SHP77 (cell line): Measurements from ENCODE around the gene HOXA11.

ENCODE experiments used
- DNase-seq, 2 experiments: peaks; one replicate each; lab custom pipeline; 2025; lab: John Stamatoyannopoulos, UW

The HOXA11 gene

DNA sequence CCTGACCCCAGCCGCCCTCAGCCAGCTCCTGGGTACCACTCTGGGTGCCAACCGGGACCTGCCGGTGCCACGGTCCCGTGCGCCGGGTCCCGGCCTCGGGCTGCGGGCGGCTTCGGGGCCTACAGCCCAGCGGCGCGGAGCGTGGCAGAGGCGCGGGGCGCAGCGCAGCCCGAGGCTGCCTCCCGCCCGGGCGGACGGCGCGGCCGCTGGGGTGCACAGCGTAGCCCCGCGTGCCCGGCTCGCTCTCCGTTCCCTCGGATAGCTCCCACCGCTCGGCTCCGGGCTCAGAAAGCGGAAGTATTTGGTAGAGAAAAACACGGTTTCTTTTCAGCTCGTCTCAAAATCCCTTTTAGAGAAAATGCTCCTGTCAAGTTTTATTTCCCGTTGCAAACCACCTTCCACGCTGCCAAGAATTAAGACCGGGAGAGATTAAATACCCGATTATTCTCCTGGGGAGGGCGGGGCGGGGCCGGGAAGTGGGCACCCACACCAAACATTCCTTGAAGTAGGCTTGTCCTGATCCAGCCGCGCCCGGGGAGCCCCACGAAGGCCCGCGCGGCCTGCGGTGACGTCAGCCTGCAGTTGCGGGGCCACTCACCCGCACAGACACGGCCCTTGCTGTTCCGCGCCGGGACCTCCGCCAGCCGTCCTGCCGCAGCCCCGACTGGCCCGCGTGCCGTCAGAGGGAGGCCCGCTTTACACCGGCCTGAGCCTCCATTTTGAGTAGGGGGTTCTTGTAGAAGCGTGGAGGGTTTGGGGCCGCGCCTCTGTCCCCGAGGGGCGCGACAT is 7.7 kb upstream of the HOXA11 start:
- DNase-seq: no peak

DNA sequence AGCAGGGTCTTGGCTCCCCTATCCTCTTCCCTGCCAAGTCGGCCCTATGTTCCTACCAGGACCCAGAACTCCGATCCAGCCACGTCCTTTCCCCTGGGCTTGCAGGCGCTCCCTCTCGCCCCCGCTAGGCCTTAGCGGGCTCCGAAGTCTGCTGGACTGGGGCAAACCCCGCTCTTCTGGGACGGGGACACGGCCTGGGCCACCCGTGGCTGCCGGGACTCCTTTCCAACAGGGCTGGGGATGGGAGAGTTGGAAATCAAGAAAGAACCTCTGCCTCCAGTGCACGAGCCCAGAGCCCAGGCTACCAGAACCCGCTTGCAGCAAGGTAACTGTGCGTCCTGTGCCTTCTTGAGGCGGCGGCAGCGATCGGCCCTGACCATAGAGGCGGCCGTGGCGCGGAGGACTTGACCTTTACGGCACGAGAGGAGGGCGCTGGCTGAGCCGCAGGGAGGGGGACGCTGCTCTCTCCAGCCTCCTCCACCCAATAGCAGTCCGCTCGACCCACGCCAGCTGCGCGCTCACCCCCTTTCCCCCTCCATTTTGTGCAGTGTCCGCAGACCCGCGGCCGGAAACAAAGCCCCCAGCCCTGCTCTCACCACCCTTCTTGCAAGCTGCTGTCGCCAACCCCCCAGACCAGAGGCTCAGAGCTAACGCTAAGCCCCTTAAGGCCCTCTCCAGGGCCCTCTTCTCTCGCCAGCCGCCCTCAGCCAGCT is 7.0 kb upstream of the HOXA11 start:
- no peak for DNase-seq

DNA sequence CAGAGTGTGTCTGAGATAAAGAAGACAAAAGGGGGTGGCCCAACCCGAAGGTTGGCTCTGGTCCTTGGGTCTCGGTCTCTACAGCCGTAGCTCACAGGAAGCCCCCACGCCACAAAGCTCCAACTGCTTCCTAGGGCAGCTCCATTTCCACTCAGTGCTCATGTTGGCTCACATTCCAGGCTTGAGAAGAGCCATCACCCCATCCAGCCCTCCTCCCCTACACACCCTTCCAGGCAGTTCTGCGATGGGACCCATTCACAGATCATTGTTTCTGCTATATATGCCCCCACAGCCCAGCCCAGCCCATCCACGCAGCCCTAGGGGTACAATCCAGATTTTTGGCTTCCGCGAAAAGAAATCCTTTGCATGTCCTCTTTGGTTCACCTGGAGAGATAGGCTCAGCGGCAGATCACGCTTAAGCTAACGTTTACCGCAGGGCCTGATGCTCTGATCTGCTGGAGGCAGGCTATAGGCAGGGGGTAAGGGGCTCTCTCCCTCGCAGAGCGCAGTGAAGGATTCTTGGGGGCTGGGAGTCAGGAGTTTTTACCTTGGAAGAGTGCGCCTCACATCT is 6.2 kb upstream of the HOXA11 start:
- no peak for DNase-seq

DNA sequence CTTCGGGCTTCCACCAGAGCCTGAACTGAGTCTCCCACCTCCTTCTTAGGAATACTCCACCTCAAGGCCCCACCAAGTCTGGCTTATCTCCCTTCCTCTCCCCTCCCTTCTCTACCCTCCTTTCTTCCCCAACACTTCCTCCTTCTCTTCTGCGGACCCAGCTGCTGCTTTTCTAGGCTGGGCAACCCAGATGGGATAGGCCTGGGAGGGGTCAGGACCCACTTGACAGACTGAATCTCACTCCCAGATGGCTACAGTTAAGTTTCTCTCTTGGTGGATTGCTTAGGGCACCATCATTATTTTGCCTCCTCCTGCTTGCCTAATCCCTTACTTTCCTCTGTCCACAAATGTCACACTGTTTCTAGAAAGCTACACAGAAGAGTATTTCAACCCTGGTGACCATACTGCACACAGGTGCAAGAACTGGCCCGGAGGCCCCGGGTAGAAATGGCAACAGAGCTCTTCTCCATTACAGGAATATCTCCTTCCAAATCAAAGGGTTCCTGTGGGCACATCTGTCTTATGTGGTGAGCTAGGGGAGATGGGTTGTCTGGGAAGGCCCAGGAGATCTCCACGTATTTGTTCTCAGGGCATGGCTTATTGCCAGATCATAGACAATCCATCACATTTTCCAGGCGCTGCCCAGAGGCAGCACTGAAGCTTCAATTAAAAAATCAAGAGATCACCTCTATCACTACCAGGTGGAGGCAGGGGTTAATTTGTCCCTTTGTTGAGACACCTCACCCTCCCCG is 5.1 kb upstream of the HOXA11 start:
- no peak for DNase-seq

DNA sequence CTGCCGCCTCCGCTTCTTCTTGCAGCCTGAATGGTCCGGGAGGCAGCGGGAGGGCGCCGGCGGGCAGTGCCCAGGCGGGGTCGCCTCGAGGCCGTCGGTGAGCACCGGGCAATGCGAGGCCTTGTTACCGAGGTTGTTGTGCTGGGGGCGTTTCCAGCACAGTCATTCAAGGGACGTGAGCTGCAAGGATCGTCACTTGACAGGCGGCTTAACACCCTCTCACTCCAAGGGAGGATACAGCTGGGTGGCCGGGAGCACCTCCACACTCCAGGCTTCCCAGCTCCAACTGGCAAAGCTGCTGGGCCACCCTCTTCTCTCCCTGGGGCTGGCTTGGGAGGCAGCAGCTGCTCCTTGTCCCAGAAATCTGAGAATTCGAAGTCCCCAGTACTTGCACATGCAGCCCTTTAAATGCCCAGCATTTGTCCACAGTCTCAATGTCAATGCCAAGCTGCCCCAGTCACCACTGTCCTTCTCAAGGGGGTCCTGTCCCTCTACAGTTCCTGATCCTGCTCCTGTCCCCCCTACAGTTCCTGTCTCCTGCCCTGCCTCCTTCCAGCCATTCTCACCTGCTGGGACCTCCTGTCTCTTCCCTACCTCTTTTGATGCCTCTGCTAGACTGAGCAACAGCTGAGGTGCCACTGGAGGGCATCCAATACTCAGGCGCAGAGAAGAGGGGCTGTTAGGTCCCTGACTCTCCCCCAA is 4.4 kb upstream of the HOXA11 start:
- no peak for DNase-seq

DNA sequence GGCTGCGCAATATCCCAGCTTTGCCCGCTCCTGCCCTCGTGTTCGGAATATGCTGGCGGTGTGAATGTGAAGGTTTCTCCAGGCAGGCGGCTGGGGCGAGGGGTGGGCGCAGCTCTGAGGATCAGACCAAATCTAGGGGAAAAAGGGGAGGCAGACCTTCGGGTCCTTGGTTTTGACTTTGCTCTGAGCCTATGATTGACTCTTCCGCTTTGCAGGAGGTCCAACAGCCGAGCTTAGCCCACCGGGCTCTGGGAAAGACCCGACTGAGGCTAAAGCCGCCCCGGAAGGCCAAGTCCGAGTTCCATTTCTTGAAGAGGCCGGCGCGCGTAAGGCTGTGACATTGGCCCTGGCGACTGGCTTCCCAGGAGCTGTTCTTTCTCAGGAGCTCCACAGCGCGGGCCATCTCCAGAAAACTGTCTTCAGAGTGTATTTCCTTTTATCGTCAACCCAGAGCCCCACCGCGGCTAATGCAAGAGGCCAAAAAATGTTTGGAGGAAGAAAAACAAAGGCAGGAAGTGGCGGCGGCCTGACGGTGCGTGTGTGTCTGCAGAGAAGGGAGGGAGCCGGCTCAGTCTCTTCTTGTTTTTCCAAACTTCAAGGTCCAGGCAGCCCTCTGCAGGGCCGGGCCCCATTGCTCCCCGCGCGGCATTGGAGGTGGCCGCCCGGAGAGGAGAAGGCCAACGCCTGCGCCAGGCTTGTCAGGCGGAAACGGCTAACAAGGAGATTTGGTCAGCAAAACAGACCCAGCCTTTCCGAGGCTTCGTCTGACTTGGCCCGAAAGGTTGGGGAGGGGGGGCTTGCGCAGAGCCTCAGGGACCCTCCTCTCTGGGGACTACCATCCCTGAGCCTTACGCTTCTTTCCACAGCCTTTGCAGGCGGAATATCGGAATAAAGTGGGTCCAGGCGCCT is 3.6 kb upstream of the HOXA11 start:
- DNase-seq: no peak

DNA sequence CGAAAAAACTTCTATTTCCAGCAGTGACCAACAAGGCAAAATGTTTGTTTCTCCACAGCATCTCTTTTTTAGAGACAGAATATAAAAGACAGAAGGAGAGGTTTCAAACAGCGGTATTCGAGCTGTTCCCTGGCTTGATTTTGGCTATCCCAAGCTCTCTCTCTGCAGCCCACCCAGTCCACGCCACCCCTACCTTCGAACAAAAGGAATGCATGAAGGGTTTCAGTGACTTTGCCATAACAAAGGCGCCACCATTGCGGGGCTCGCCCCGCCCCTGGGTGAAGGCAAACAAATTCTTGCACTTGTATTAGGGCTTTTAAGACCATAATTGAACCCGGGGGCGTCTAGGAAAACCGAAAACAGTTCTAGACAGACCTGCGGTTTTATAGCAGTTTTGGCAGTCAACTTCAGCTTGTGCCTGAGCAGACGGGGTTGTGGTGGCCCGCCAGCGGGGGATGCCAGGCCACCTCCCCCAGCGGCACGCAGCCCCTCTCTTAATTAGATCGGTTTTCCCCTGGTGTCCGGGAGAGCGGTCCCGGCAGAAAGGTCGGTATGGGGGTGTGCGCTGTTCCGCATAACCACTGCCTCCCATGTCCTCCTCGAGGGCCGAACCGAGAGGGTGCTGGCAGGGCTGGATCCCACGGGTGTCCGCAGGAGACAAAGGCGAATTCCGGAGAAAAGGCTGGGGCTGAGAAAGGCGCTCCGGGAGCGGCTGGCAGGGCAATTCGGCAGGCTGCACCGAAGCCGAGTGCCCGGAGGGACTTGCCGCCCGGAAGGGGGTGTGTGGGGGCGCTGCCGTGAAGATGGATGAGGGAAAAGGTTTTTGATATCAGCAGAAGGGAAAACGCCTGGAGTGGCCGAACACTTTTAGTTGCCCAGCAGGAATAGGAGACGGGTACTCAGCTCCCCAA is 2.7 kb upstream of the HOXA11 start:
- no peak for DNase-seq

DNA sequence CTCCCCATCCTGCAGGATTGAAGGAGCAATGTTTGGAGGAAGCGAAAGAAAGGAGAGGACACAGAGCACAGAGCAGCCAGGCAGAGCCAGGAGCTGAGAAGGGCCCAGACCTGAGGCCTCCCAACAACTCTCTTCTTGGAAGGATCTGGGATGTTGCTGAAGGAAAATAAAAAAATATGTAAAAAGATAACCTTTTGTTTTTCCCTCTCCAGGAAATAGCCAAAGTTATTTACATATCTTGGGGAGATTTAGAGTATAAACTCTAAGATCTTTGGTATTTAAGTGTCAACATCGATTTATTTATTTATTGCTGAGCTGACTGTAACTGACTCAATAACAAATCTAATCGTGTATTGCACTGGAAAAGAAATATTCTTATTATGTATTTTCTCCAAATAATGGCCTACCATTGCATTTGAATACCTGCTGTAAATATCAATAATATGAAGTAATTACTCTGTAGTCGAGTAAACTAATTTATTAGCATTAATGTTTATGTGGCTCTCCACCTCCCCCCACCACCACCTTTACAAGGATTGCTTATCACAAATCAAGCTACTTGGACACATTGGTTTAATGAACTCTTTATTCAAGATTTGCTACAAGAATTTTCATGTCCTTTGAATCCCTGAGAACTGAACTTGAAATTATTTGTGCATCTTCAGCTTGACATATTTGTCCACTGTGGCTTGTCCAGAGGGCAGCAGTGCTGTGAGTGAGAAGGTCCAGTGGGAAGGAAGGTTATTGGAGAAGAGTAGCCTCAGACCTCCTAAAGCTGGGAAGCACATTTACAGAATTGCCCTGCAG is 1.8 kb upstream of the HOXA11 start:
- DNase-seq: no peak

DNA sequence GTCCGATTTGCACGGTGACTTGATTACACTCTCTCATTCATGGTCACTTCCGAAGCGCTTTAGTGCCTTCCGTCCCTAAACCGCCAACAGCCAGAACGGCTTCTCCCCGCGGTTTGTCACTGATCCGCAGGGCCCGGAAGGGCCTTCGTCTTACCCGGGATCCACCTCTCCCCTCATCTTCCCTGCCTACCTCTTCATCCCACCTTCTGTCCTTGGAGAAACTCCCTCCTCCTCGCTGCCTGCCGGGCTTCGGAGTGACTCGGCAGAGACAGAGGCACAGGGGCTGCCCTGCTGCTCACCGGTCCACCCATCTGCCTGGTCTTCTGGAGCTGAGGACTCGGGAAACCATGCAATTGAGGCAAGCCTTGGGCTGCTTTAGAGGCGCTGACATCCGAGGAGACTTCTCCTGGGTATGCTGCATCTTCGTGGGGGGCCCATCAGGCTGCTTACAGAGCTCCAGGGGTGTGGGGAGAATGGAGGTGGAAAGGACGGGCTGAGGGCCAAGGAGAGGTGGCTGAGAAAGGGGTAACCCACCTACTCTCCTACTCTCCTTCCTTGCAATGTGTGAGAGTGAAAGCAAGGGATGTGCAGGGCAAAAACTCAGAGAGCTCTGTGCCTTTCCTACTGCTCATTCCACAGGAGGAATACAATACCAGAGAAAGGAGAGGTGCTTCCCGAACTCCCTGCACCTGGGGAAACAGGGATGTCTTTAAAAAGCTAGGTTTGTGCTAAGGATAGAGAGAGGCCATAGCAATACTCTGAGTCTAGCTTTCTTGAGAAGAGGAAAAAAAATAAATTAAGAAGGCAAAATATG is 1.0 kb upstream of the HOXA11 start:
- no peak for DNase-seq

DNA sequence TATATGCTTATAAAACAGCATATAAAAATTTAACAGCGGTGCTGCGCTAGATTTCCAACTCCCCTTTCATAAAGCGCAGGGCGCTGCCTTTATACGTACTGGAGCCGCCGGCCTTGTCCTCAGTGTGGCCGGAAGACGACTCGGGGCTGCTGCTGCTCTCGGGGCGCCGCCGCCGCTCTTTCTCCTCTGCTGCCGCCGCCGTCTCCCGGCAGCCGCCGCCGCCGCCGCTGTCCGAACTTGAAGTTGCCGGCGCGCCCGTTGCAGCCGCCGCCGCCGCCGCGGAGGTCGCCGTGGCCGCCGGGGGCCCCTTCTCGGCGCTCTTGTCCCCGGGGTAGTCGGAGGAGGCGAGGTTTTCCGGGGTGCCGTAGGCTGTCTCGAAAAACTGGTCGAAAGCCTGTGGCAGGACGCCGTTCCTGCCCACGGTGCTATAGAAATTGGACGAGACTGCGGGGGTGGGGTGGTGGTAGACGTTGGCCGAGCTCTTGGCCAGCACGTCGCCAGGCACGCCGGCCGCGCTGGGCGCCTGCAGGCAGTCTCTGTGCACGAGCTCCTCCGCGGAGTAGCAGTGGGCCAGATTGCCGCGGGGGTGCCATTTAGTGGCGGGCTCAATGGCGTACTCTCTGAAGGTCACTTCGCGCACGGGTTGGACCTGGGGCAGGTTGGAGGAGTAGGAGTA is 557 bp downstream of the HOXA11 start:
- no peak for DNase-seq

DNA sequence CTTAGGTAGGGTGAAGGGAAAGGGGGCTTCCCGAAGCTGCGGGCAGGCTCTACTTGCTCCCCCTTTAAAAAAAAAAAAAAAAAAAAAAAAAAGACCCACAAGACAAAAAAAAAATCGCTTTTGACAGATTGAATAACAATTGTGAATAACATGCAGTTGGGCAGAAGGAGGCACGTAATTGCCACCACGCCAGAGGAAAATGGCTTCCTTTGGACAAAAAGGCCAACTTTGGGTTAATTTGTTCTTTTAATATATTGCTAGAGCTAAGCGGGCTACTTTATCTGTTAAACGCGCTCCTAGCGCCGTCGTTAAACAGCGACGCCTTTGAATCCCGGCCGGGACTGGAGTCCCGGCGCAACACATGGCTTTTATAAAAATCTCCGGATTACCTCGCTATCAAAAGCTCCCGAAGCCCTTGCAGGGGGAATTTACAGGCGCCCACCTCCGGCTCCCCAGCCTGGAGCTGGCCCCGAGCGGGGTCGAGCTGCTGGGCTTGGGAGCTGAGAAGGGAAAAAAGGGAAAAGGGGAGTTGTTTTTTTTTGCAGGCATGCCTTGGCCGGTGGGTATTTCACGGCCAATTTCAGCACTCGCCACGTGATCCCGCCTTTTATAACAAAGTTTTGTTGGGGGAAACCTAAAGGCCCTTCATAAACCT is 1.2 kb downstream of the HOXA11 start:
- DNase-seq: no peak

DNA sequence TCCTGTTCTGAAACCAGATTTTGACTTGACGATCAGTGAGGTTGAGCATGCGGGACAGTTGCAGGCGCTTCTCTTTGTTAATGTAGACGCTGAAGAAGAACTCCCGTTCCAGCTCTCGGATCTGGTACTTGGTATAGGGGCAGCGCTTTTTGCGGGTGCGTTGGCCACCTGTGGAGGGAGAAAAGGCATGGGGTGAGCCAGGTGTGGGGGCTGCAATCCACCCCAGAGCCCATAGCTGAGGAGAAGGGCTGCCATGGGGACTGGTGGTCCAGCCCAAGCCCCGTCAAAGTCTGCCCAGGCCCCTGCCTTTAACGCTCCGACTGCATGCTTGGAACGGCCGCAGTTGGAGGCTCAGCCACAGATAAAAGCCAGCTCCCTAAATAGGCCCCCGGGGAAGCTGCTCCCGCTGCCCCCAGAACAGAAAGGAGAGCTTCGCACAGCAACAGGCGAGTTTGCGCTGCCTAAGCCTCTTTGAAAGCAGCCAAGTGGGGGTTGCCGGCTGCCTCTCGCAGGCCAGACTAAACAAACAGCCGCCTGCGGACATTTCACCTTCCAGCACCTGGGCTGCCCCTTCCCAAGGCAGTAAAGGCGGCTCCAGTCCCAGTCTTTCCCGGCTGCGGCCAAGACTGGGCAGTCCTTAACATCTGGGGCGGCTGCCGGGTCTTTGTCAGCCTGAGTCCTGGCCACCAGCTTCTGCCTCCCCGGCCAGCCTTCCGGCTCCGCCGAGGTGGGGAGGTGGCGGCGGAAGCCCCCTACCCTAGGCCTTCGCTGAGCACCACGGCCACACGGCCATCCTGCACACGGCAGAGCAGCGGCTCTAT is 2.0 kb downstream of the HOXA11 start:
- DNase-seq: no peak

DNA sequence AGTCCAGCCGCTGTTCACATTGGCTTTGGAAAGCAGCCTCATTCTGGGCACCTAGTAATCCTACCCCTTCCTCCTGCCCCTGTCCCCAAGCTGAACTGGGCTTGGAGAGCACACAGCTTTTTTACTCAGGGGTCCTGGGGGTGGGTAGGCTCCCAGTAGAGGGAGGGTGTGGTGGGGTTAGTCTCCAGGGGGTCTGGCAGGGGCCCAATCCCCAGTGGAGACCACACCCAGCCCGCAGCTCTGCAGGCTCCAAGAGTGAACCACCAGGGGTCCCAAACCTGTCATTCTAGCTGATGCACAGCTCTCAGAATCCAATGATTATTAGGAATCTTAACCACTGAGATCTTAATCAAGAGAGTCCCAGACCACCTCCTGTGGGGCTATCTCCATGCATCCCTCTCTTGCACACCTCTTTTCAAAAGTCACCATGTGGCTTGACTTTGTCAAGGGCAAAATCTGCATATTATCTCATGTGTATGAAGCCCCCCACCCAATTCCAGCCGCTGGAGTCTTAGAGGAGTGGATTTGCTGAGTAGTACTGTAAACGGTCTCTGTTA is 2.7 kb downstream of the HOXA11 start:
- no peak for DNase-seq

DNA sequence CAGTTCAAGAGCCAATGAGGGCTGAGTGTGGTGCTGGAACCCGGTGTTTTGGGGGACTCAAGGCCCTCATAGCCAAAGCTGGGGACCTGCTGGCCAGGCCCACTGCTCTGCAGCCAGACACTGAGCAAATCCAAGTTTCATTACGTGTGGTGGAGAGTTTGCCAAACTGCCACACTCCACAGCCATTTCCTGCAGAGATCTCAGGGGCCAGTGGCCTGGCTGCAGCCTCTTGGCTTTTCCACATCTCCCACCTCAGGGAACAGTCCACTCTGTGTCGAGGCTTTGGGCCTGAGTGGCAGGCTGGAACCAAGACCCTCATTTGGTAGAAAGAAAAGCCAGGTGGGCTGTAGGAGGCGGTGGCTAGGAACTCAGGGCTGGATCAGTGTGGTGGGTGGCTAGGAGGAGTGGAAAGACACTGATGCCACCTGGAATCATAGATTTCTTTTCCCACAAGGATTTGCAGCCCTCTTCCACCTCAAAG is 3.2 kb downstream of the HOXA11 start:
- DNase-seq: no peak
